Mesothelial cell of epicardium (in vitro differentiated cells): ENCODE data around the gene BIRC7. TPM values are rescaled to one million over a fixed set of nuclear protein-coding genes. Genes with fewer than 3 reads are reported as not detected.
A peak's percentile ranks its signal among the peaks of the same experiment; 100 is the strongest.

Source experiments
- DNase-seq, 2 experiments: peaks; one replicate each; pipeline ENCODE4 v3.0.0; 2021; ENCODE audit warnings: low spot score in 2 of 2; ENCODE audit not compliant: unreplicated experiment in 2 of 2
- H3K27ac Mint-ChIP-seq: 2 replicates; pipeline ENCODE4 v1.8.0; 2021; ENCODE audit warnings: mixed read lengths
- H3K27me3 Mint-ChIP-seq: 2 replicates; pipeline ENCODE4 v1.8.0; 2021; ENCODE audit warnings: low read depth, mixed read lengths
- H3K36me3 Mint-ChIP-seq: 2 replicates; pipeline ENCODE4 v1.8.0; 2021; ENCODE audit warnings: mixed read lengths
- H3K4me1 Mint-ChIP-seq: 2 replicates; pipeline ENCODE4 v1.8.0; 2021; ENCODE audit warnings: mixed read lengths
- H3K4me3 Mint-ChIP-seq: 2 replicates; pipeline ENCODE4 v1.8.0; 2021; ENCODE audit warnings: mild to moderate bottlenecking, moderate library complexity, mixed read lengths
- H3K9me3 Mint-ChIP-seq: 2 replicates; pipeline ENCODE4 v1.8.0; 2021; ENCODE audit warnings: mixed read lengths
- CTCF ChIP-seq: fragments of 200-600 bp; sonication (generic); IDR thresholded peaks from one replicate; pipeline ENCODE4 v1.5.0; 2021; ENCODE audit warnings: antibody characterized with exemption; ENCODE audit not compliant: unreplicated experiment
- total RNA-seq: library from RNA; stranded (reverse); gene quantifications from 3 replicates; pipeline ENCODE4 v1.2.1, GENCODE V29; 2021

The BIRC7 gene
- total RNA-seq, 1 donor from 2014 or later, result 0.36 TPM

- Mint-ChIP-seq H3K4me1 (peaks cover 34% of the 10 kb centered on the region), H3K27ac (peak overlapping the region; percentile 97), H3K36me3 (peaks cover 22% of the 10 kb centered on the region), H3K9me3 (no peaks in the 10 kb centered on the region), H3K4me3 (peak overlapping the region; percentile 95), H3K27me3 (peaks cover 6% of the 10 kb centered on the region)
- TF ChIP-seq CTCF, result no peak
- peak in 1 of 2 experiments; percentile 48 for DNase-seq
Observed at GRCh38 chr20:63215101-63216040, 20.3 kb upstream of the BIRC7 start.

DNA sequence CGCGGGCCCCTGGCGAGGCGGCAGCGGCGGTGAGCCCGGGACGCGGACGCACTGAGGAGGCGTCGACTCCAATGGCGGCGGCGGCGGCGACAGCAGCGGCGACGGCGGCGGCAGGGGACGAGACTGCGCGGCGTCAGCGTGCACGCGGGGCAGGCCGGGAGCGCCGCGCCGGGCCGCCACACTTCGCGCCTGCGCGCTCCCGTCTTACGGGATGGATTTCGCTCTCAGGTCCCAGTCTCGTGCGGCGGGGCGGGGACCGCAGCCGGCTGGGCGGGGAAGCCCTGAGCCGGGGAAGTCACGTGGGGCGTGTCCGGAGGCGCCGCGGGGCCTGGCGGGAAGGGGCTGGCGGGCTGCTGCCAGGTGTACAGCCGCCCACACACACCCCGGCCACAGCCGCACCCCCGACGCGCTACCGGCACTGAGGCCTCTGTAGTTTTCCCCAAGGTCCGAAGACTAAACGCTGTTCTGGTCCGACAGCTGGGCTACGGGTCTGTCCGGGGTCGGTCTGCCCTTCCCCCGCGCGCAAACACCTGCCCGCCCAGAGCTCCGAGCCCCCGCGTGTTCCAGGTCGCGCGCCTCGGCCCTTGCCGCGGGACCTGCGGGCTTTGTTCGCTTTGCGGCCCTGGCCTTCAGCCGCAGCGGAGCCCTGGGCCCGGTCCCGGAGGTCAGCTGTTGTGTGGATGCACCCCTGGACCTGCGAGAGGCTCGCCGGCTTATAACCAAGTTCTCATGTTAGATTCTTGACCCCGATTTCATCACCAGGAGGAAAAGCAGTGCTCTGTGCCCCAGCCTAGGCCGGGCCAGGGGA, 19.5 kb upstream of the BIRC7 start, which contains the start of gene YTHDF1:
Gene YTHDF1 (minus strand): TSS at position 91 of the 808 bp plus-strand sequence. CDS start 239 bp downstream, outside the sequence.
- no peaks in the 10 kb centered on the region for H3K9me3 Mint-ChIP-seq
- H3K4me1 Mint-ChIP-seq, result peaks cover 34% of the 10 kb centered on the region
- peaks cover 18% of the 10 kb centered on the region for H3K36me3 Mint-ChIP-seq
- peak; percentile 95 to 97 for DNase-seq
- peak within 1 kb of the TSS; percentile 97 for H3K27ac Mint-ChIP-seq
- peaks cover 15% of the 10 kb centered on the region for H3K27me3 Mint-ChIP-seq
- peak; percentile 12 for TF ChIP-seq CTCF
- peak within 1 kb of the TSS; percentile 95 for H3K4me3 Mint-ChIP-seq

- no peak for DNase-seq
- Mint-ChIP-seq H3K27ac (peak overlapping the region; percentile 54), H3K9me3 (no peaks in the 10 kb centered on the region)
Observed at GRCh38 chr20:63216849-63217471, 18.7 kb upstream of the BIRC7 start.

GRCh38 chr20:63217706-63218105, 18.0 kb upstream of the BIRC7 start:
- Mint-ChIP-seq H3K9me3 (no peaks in the 10 kb centered on the region), H3K27ac (no peak overlapping the region), H3K4me1 (peaks cover 27% of the 10 kb centered on the region), H3K27me3 (peaks cover 21% of the 10 kb centered on the region), H3K36me3 (peaks cover 12% of the 10 kb centered on the region), H3K4me3 (no peak overlapping the region)
- TF ChIP-seq CTCF, result no peak
- no peak for DNase-seq

More at GRCh38 chr20:63216849-63217471, 18.7 kb upstream of the BIRC7 start:
- Mint-ChIP-seq H3K4me3 (peak overlapping the region; percentile 72), H3K27me3 (peaks cover 15% of the 10 kb centered on the region), H3K4me1 (peaks cover 33% of the 10 kb centered on the region), H3K36me3 (peaks cover 17% of the 10 kb centered on the region)
- no peak for TF ChIP-seq CTCF

- no peak for DNase-seq
- Mint-ChIP-seq H3K27me3 (peaks cover 24% of the 10 kb centered on the region), H3K36me3 (peaks cover 4% of the 10 kb centered on the region), H3K9me3 (no peaks in the 10 kb centered on the region), H3K27ac (no peak overlapping the region), H3K4me3 (no peak overlapping the region), H3K4me1 (peaks cover 22% of the 10 kb centered on the region)
- TF ChIP-seq CTCF, result no peak
Observed at GRCh38 chr20:63218701-63219446, 16.8 kb upstream of the BIRC7 start.
